ENCODE measurements around the gene BRD1.

DNA sequence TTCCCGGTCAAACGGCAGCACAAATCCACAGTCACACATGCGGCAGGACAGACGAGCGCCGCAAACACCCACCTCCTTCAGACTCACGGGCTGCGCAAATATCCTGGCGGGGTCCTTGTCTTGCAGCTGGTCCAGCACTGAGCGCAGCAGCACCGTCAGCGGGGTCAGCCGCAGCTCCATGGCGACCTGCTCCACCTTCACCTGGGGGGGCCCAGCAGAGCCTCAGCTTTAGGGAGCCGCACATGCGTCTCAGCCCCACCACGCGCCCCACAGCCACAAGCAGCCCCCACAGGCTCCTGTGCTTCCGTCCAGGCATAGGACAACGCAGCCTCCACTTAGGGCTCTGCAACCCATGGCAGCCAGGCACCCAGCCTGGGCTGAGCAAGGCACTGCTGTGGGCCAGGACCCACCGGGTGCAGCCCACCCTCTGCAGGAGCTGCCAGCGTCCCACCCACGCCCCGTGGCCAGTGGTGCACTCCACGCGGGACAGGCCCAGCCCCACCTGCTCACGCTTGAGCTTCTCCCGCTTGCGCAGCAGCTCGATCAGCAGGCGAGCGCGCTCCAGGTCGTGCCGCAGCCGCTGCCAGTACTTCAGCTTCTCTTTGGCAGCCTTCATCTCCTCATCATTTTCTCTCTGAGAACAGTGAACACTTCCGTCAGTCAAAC is 29.1 kb downstream of the BRD1 start:
- TF ChIP-seq, protein P1, sequence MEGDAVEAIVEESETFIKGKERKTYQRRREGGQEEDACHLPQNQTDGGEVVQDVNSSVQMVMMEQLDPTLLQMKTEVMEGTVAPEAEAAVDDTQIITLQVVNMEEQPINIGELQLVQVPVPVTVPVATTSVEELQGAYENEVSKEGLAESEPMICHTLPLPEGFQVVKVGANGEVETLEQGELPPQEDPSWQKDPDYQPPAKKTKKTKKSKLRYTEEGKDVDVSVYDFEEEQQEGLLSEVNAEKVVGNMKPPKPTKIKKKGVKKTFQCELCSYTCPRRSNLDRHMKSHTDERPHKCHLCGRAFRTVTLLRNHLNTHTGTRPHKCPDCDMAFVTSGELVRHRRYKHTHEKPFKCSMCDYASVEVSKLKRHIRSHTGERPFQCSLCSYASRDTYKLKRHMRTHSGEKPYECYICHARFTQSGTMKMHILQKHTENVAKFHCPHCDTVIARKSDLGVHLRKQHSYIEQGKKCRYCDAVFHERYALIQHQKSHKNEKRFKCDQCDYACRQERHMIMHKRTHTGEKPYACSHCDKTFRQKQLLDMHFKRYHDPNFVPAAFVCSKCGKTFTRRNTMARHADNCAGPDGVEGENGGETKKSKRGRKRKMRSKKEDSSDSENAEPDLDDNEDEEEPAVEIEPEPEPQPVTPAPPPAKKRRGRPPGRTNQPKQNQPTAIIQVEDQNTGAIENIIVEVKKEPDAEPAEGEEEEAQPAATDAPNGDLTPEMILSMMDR (conservative IDR thresholded peaks at IDR 0.05; ENCODE audit: low read depth, low read length), result no peak
- no peak for TF ChIP-seq EZH2 (IDR thresholded peaks at IDR 0.05; ENCODE audit: borderline replicate concordance, low read depth, low read length, poor library complexity, severe bottlenecking)

Data from A673 (cell line).